Keratinocyte (primary cell): Measurements from ENCODE around the gene TCERG1. TPM values are rescaled to one million over a fixed set of nuclear protein-coding genes. Genes with fewer than 3 reads are reported as not detected.
A peak's percentile ranks its signal among the peaks of the same experiment; 100 is the strongest.

Experiments
- DNase-seq: peaks from one replicate; pipeline ENCODE4 v3.0.0-alpha.2; 2011; ENCODE audit warnings: low read depth, missing footprints, low spot score
- FAIRE-seq: peaks from 2 replicates; lab custom pipeline; 2011; peaks lifted over from hg19 to GRCh38; lab: Jason Lieb, UNC
- H2AFZ ChIP-seq: 2 replicates; pipeline ENCODE4 v1.6.0; 2012; ENCODE audit warnings: low read length, control low read depth, inconsistent platforms; ENCODE audit not compliant: control insufficient read depth
- H3K27ac ChIP-seq: 2 replicates; pipeline ENCODE4 v1.5.1; 2011; ENCODE audit warnings: low read length; ENCODE audit not compliant: control insufficient read depth, insufficient read depth
- H3K27me3 ChIP-seq: 3 replicates; pipeline ENCODE4 v1.6.0; 2011; ENCODE audit warnings: low read length; ENCODE audit not compliant: control insufficient read depth, insufficient read depth; ENCODE audit errors: extremely low read depth
- H3K36me3 ChIP-seq, 2 experiments: 2 replicates in 1 of 2; 3 replicates in 1 of 2; pipeline ENCODE4 v1.5.1; 2011; ENCODE audit warnings: low read length in 2 of 2, mild to moderate bottlenecking in 1 of 2; ENCODE audit not compliant: control insufficient read depth in 2 of 2, insufficient read depth in 2 of 2; ENCODE audit errors: extremely low read depth in 1 of 2
- H3K4me1 ChIP-seq: 3 replicates; pipeline ENCODE4 v1.5.1; 2011; ENCODE audit warnings: low read length; ENCODE audit not compliant: control insufficient read depth, insufficient read depth; ENCODE audit errors: extremely low read depth
- H3K4me2 ChIP-seq: 3 replicates; pipeline ENCODE4 v1.6.0; 2011; ENCODE audit warnings: low read depth, low read length; ENCODE audit not compliant: control insufficient read depth, insufficient read depth; ENCODE audit errors: extremely low read depth
- H3K4me3 ChIP-seq, 3 experiments: fragments of 200-600 bp in 1 of 3; sonication (generic) in 1 of 3; 2 replicates in 2 of 3; 3 replicates in 1 of 3; pipeline ENCODE4 v1.5.1; 2011 to 2016; ENCODE audit warnings: low read length in 3 of 3, mild to moderate bottlenecking in 3 of 3, control low read depth in 2 of 3, inconsistent platforms in 1 of 3, low read depth in 1 of 3, mixed read lengths in 1 of 3, mixed run types in 1 of 3, moderate library complexity in 1 of 3; ENCODE audit not compliant: control insufficient read depth in 2 of 3, insufficient read depth in 2 of 3; ENCODE audit errors: extremely low read depth in 1 of 3
- H3K79me2 ChIP-seq: 2 replicates; pipeline ENCODE4 v1.6.0; 2012; ENCODE audit warnings: low read length; ENCODE audit not compliant: control insufficient read depth, insufficient read depth
- H3K9ac ChIP-seq: 3 replicates; pipeline ENCODE4 v1.6.0; 2011; ENCODE audit warnings: low read length; ENCODE audit not compliant: control insufficient read depth, insufficient read depth; ENCODE audit errors: extremely low read depth
- H3K9me1 ChIP-seq: 3 replicates; pipeline ENCODE4 v1.6.0; 2011; ENCODE audit warnings: low read length; ENCODE audit not compliant: control insufficient read depth, insufficient read depth; ENCODE audit errors: extremely low read depth
- H3K9me3 ChIP-seq: 2 replicates; pipeline ENCODE4 v1.5.1; 2012; ENCODE audit warnings: low read depth, low read length; ENCODE audit not compliant: control insufficient read depth
- H4K20me1 ChIP-seq: 3 replicates; pipeline ENCODE4 v1.6.0; 2011; ENCODE audit warnings: low read length; ENCODE audit not compliant: control insufficient read depth, insufficient read depth; ENCODE audit errors: extremely low read depth
- CTCF ChIP-seq, 3 experiments: IDR thresholded peaks in 1 of 3; conservative IDR thresholded peaks in 1 of 3; optimal IDR thresholded peaks in 1 of 3; 2 replicates in 2 of 3; 3 replicates in 1 of 3; pipeline versions ENCODE3 to v1.5.1; 2011; ENCODE audit warnings: low read length in 3 of 3, mild to moderate bottlenecking in 3 of 3, moderate library complexity in 2 of 3, control low read depth in 1 of 3, inconsistent platforms in 1 of 3; ENCODE audit not compliant: insufficient read depth in 2 of 3; ENCODE audit errors: extremely low read depth in 1 of 3
- EZH2 ChIP-seq: IDR thresholded peaks from one replicate; pipeline ENCODE4 v1.6.1; 2012; ENCODE audit warnings: inconsistent platforms, mild to moderate bottlenecking, low read length, moderate library complexity
- dilution Hi-C: fragments of 300-500 bp; cut with MboI; formaldehyde crosslinking; loops from one replicate; pipeline ENCODE4 v1.7.0; 2020; ENCODE audit warnings: low sequenced_read_pairs; ENCODE audit not compliant: extremely low pct_ligation_motif_present
- polyA plus RNA-seq, 5 experiments: library from polyadenylated mRNA; depleted of rRNA in 3 of 5; stranded (reverse) in 3 of 5; stranded (forward) in 1 of 5; unstranded in 1 of 5; fragments of >200 nt; gene quantifications; 1 replicate in 1 of 5; 2 replicates in 3 of 5; 3 replicates in 1 of 5; pipeline versions ENCODE4 v1.2.1 to v1.2.3, GENCODE V29; 2011 to 2012; ENCODE audit warnings: missing spikeins in 2 of 5, low read depth in 1 of 5, low replicate concordance in 1 of 5

Gene TCERG1
- polyA plus RNA-seq, 1 donor (not counting 4 experiments of a cell fraction or from before 2014, with no cell fraction given) = 71.6 TPM

GRCh38 chr5:146419696-146420095, 27.4 kb upstream of the TCERG1 start:
- Histone ChIP-seq H3K4me1 (no peaks in the 10 kb centered on the region), H4K20me1 (no peaks in the 10 kb centered on the region), H3K9me3 (no peaks in the 10 kb centered on the region), H3K4me2 (no peak overlapping the region), H3K27ac (no peak overlapping the region), H3K9ac (no peak overlapping the region), H3K4me3 (no peak overlapping the region), H2AFZ (no peak overlapping the region), H3K79me2 (no peaks in the 10 kb centered on the region), H3K9me1 (no peaks in the 10 kb centered on the region), H3K27me3 (no peaks in the 10 kb centered on the region), H3K36me3 (no peaks in the 10 kb centered on the region)
- dilution Hi-C loops = no loop called here
- FAIRE-seq = no peak
- no peak for TF ChIP-seq EZH2
- TF ChIP-seq CTCF (optimal IDR thresholded peaks at IDR 0.05 in 1 of 3, IDR thresholded peaks at IDR 0.05 in 1 of 3, conservative IDR thresholded peaks at IDR 0.05 in 1 of 3; ENCODE audit: extremely low read depth in 1 of 3, insufficient read depth in 2 of 3, low read length in 3 of 3) = no peak
- DNase-seq = no peak

DNA sequence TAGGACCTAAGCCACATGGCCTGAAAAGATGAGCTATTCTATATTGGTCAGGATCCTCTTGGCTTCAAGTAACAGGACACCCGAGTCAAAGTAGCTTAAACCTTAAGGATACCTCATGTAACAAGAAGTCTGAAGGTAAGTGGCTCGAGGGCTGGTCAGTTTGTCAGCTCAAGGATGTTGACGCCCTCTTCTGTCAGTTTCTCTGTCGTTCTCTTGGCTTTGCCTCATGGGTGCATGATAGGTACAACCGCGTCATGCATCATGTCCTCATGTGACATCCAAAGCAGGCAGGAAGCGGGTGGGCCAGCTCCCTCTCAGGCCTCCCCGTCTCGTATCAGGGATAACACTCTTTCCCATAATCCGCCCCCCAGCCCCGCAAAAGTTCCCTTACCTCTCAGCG, 22.1 kb upstream of the TCERG1 start:
- Histone ChIP-seq H4K20me1 (no peaks in the 10 kb centered on the region), H3K79me2 (no peaks in the 10 kb centered on the region), H3K9me3 (no peaks in the 10 kb centered on the region), H3K9ac (no peak overlapping the region), H3K4me1 (peaks cover 18% of the 10 kb centered on the region), H2AFZ (no peak overlapping the region), H3K36me3 (no peaks in the 10 kb centered on the region), H3K27me3 (no peaks in the 10 kb centered on the region), H3K9me1 (no peaks in the 10 kb centered on the region), H3K4me3 (no peak overlapping the region), H3K4me2 (no peak overlapping the region), H3K27ac (no peak overlapping the region)
- no peak for DNase-seq
- no peak for FAIRE-seq
- dilution Hi-C loops = no loop called here
- TF ChIP-seq CTCF (optimal IDR thresholded peaks at IDR 0.05 in 1 of 3, IDR thresholded peaks at IDR 0.05 in 1 of 3, conservative IDR thresholded peaks at IDR 0.05 in 1 of 3; ENCODE audit: extremely low read depth in 1 of 3, insufficient read depth in 2 of 3, low read length in 3 of 3) (peak in 1 of 3 experiments; percentile 15), EZH2 (no peak)
